Small intestine (tissue), 7 donors: ENCODE measurements around the gene SPEN. TPM values are rescaled to one million over a fixed set of nuclear protein-coding genes. Genes with fewer than 3 reads are reported as not detected.
A peak's percentile ranks its signal among the peaks of the same experiment; 100 is the strongest.
"Not testable (repeated sequence)": the region's sequence is repeated elsewhere in the genome, so short reads cannot be mapped to it uniquely, and the experiment has no call there.

Source experiments
- DNase-seq, 2 donors: peaks; one replicate each; pipeline versions ENCODE4 v3.0.0 to v3.0.0-alpha.2; 2013
- FAIRE-seq: peaks from 2 replicates; lab custom pipeline; 2012; peaks lifted over from hg19 to GRCh38; lab: Jason Lieb, UNC
- H3K27ac ChIP-seq, 3 donors: one replicate each; pipeline ENCODE4 v1.5.1; 2013; ENCODE audit warnings: low read length in 2 of 3, mild to moderate bottlenecking in 2 of 3, control low read depth in 1 of 3, inconsistent platforms in 1 of 3, low read depth in 1 of 3, moderate library complexity in 1 of 3
- H3K27me3 ChIP-seq, 3 donors: one replicate each; pipeline ENCODE4 v1.6.1; 2013; ENCODE audit warnings: low read length in 3 of 3, inconsistent platforms in 1 of 3; ENCODE audit not compliant: control insufficient read depth in 3 of 3, insufficient read depth in 3 of 3
- H3K36me3 ChIP-seq, 3 donors: one replicate each; pipeline ENCODE4 v1.6.1; 2013; ENCODE audit warnings: low read length in 3 of 3, inconsistent platforms in 1 of 3, low read depth in 1 of 3, mild to moderate bottlenecking in 1 of 3, moderate library complexity in 1 of 3; ENCODE audit not compliant: control insufficient read depth in 3 of 3, insufficient read depth in 2 of 3
- H3K4me1 ChIP-seq, 3 donors: one replicate each; pipeline ENCODE4 v1.6.1; 2013; ENCODE audit warnings: low read length in 2 of 3, inconsistent platforms in 1 of 3, low read depth in 1 of 3, mild to moderate bottlenecking in 1 of 3, moderate library complexity in 1 of 3; ENCODE audit not compliant: control insufficient read depth in 3 of 3, insufficient read depth in 2 of 3
- H3K4me3 ChIP-seq, 3 donors: one replicate each; pipeline ENCODE4 v1.5.1; 2013; ENCODE audit warnings: low read length in 3 of 3, control low read depth in 1 of 3, inconsistent platforms in 1 of 3, low read depth in 1 of 3, mild to moderate bottlenecking in 1 of 3, moderate library complexity in 1 of 3
- H3K9me3 ChIP-seq, 2 donors: one replicate each; pipeline ENCODE4 v1.6.1; 2013; ENCODE audit warnings: low read depth in 1 of 2, low read length in 1 of 2; ENCODE audit not compliant: control insufficient read depth in 2 of 2, insufficient read depth in 1 of 2
- WGBS, 3 donors: extraction: QIAGEN DNeasy Blood & Tissue Kit; methylation state at CpG; one replicate each; pipeline ENCODE4 v1.1.7; 2013; 5-methylcytosine and 5-hydroxymethylcytosine counted together
- polyA plus RNA-seq, 4 donors: library from polyadenylated mRNA; stranded (reverse) in 3 of 4; unstranded in 1 of 4; fragments of 200-250 nt in 3 of 4; fragments of 120-200 nt in 1 of 4; gene quantifications; one replicate each; pipeline versions ENCODE4 v1.2.1 to v1.2.3, GENCODE V29; 2013
- donor health status: healthy with polysubstance abuse.
- donor health status: control.
- donor health status: control.
- donor health status: Bipolar disorder and iron deficiency.
- donor health status: healthy.

The SPEN gene
- polyA plus RNA-seq, 4 donors = 12.2 to 48.8 (median 15.9) TPM

DNA sequence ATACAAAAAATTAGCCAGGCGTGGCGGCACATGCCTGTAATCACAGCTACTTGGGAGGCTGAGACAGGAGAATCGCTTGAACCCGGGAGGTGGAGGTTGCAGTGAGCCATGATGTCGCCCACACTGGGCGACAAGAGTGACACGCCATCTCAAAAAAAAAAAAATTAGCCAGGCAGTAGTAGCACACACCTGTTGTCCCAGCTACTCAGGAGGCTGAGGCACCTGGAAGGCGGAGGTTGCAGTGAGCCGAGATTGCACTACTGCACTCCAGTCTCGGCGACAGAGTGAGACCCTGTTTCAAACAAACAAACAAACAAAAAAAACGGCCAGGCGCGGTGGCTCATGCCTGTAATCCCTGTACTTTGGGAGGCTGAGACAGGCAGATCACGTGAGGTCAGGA, 19.9 kb upstream of the SPEN start:
- not testable (repeated sequence) for H3K4me3 ChIP-seq, FAIRE-seq
- 94 to 97% (median 95%) methylated on average over 14 to 15 of the region's 15 CpGs for WGBS, 3 donors

DNA sequence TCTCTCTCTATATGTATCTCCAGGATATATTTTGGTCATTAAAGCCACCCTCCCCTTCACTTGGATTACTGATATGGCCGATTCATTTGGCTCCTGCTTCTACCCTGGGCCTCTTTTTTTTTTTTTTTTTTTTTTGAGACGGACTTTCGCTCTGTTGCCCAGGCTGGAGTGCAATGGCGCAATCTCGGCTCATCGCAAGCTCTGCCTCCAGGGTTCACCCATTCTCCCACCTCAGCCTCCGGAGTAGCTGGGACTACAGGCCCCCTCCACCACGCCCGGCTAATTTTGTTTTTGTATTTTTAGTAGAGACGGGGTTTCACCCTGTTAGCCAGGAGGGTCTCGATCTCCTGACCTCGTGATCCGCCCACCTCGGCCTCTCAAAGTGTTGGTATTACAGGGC, 18.6 kb upstream of the SPEN start:
- not testable (repeated sequence) for FAIRE-seq
- WGBS, 3 donors = 95% methylated on average over 12 to 14 of the region's 14 CpGs

More for the DNA sequence above, 19.9 kb upstream of the SPEN start:
- not testable (repeated sequence) for DNase-seq, H3K4me1 ChIP-seq, H3K36me3 ChIP-seq, H3K9me3 ChIP-seq, H3K27ac ChIP-seq, H3K27me3 ChIP-seq

DNA sequence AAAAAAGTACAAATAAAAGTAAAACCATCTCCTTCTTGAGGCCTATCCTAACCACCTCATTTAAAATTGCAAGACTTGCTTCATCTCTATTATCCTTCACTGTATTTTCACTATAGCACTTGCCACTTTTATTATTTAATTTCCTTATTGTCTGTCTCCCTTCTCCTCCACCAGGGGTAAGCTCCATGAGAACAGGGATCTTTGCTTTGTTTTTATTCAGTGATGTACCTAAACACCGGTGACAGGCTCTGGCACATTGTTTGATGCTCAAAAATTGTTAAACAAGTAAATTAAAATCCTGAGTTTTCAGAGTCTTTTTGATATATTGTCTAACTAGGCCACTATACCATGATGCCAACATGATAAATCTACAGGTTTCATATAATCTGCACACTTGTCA, 17.2 kb upstream of the SPEN start:
- no peak for FAIRE-seq
- Histone ChIP-seq H3K36me3 (no peaks in the 10 kb centered on the region), H3K4me1 (no peaks in the 10 kb centered on the region), H3K9me3 (no peaks in the 10 kb centered on the region), H3K27ac (peak overlapping the region in 1 of 3 donors; percentile 8), H3K27me3 (no peaks in the 10 kb centered on the region), H3K4me3 (no peak overlapping the region)
- no peak for DNase-seq
- 87 to 91% (median 88%) methylated on average over 1 of the region's 1 CpG for WGBS, 3 donors

More for the DNA sequence above, 18.6 kb upstream of the SPEN start:
- H3K27ac ChIP-seq, H3K4me3 ChIP-seq, H3K9me3 ChIP-seq, H3K36me3 ChIP-seq, H3K27me3 ChIP-seq, H3K4me1 ChIP-seq, DNase-seq: not testable (repeated sequence)

DNA sequence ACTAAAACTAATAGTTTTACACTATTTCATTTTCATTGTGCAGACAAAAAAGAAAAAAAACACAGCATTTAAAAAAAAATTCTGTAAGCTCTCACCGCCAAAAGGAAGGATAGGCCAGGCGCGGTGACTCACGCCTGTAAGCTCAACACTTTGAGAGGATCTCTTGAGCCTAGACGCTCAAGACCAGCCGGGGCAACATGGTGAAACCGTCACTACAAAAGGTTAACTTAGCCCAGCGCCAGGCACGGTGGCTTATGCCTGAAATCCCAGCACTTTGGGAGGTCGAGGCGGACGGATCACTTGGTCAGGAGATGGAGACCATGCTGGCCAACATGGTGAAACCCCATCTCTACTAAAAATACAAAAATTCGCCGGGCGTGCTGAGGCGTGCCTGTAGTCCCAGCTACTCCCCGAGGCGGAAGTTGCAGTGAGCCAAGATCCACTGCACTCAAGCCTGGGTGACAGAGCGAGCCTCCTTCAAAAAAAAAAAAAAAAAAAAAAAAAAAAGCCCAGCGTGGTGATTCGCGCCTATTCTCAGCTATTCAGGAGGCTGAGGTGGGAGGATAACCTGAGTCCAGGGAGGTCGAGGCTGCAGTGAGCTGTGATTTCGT, 14.3 kb upstream of the SPEN start:
- no peaks in the 10 kb centered on the region for H3K36me3 ChIP-seq
- 34 to 64% (median 54%) methylated on average over 23 to 24 of the region's 24 CpGs for WGBS, 3 donors
- no peaks in the 10 kb centered on the region for H3K27me3 ChIP-seq
- H3K27ac ChIP-seq = peak overlapping the region; percentile 63 to 100 (median 77)
- peak in 1 of 2 donors; percentile 57 for DNase-seq
- FAIRE-seq = no peak
- no peaks in the 10 kb centered on the region for H3K9me3 ChIP-seq
- H3K4me1 ChIP-seq = peaks cover 0 to 14% (median 0%) of the 10 kb centered on the region in 3 donors
- peak overlapping the region in 2 of 3 donors; percentile 9 to 87 for H3K4me3 ChIP-seq

DNA sequence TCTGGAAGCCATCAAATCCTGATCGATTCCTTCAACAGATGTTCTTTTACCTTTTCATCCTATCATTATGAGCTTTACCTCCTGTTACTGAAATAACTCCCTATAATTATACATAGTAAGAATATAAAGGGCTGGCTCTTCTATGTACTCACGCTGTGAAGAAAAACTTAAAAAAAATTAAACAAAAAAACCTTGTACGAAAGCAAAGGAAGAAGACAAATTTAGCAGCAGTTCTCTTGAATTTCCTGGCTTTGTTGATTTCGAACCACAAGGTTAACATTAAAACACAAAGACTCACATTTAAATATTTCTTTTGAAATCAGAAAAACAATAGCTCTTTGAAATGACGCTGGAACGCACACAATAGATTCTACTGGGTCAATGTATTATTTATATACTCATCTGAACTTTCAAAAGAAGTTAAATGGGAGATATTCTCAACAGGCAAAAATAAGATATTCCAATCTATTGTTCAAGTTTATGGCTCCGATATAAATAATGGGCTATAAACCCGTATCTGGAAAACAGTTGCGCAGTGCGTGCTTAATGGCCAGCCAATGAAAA, 13.6 kb upstream of the SPEN start:
- Histone ChIP-seq H3K27ac (peak overlapping the region; percentile 99 to 100 (median 99)), H3K4me1 (peaks cover 0 to 14% (median 0%) of the 10 kb centered on the region in 3 donors), H3K4me3 (peak overlapping the region in 2 of 3 donors; percentile 82 to 87), H3K36me3 (no peaks in the 10 kb centered on the region), H3K9me3 (no peaks in the 10 kb centered on the region), H3K27me3 (no peaks in the 10 kb centered on the region)
- FAIRE-seq (no peak), DNase-seq (no peak)
- WGBS, 3 donors = 0% methylated on average over 10 of the region's 10 CpGs

DNA sequence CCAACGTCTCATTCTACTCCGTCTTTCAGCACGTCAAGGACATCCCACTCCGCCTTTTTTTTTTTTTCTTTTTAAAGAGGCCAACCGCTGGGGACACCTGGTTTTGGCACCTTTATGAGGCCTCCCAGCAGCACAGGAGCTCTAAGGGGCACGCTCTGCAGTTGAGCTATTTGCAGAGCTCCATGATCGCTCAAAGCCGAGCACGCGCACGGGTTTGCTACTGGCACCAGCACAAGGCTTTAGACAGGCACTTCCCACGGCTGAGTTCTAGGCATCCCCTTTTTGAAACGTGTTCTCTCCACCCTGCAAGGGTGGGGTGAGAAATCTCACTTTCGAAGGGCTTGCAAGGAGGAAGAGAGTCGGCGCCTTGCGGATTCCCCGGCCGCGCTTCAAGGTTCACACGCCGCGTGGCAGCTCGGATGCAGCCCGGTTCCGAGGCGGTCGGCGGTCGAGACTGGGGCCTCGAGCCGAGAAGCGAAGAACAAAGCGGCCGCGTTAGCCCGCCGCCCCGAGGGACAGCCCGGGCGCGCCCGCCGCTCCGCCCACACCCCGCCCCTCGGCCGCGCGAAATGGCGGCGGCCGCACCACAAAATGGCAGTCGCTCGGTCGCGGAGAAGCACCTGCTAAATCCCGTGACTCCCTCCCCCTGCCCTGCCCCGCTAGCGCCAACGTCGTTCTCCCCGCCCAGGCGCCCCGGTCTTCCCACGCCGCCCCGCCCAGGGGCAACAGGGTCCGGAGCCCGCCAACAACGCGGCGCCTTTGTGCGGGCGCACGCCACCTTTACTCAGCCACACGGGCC, 12.9 kb upstream of the SPEN start:
- FAIRE-seq = no peak
- H3K27ac ChIP-seq = peak overlapping the region; percentile 99 to 100 (median 99)
- 0 to 1% (median 0%) methylated on average over 57 to 77 of the region's 77 CpGs for WGBS, 3 donors
- H3K9me3 ChIP-seq = no peaks in the 10 kb centered on the region
- peaks cover 0 to 14% (median 0%) of the 10 kb centered on the region in 3 donors for H3K4me1 ChIP-seq
- no peaks in the 10 kb centered on the region for H3K36me3 ChIP-seq
- DNase-seq = peak; percentile 96
- peak overlapping the region; percentile 78 to 87 (median 82) for H3K4me3 ChIP-seq
- no peaks in the 10 kb centered on the region for H3K27me3 ChIP-seq

DNA sequence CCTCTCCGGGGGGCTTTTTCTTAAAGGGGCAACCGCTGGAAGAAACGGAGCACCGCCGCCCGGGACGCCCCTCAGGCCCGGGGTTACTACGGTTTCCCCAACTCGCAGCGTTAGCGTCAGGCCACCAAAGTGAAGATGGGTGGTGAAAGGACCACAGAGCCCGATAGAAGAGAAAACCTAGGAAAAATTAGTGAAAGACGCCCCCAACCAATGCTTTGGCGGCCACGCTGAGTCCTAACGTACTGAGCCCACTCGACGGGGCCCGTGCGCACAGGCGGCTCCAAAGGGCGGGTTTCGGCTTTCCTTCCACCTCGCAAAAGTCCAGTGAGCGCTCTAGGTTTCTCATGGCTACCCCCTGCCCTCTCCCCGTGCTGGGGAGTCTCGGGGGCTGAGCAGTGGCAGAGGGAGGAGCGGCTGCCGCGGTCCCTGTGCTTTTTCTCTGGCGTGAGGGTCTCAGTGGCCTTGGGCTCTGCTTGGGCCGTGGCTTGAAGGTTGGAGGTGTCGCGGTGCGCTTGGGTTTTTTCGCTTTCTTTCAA, 12.2 kb upstream of the SPEN start:
- no peak for FAIRE-seq
- DNase-seq = peak in 1 of 2 donors; percentile 55

More for the DNA sequence above, 12.2 kb upstream of the SPEN start:
- H3K4me1 ChIP-seq = peaks cover 0 to 14% (median 0%) of the 10 kb centered on the region in 3 donors
- peak overlapping the region; percentile 78 to 87 (median 82) for H3K4me3 ChIP-seq
- peak overlapping the region; percentile 99 to 100 (median 99) for H3K27ac ChIP-seq
- 0% methylated on average over 34 to 37 of the region's 37 CpGs for WGBS, 3 donors
- H3K9me3 ChIP-seq = no peaks in the 10 kb centered on the region
- H3K36me3 ChIP-seq = no peaks in the 10 kb centered on the region
- H3K27me3 ChIP-seq = no peaks in the 10 kb centered on the region
